Esophagus muscularis mucosa (tissue), 4 donors: ENCODE measurements around the gene LMO2.

Experiments used
- EP300 ChIP-seq: sonication (generic); formaldehyde crosslinking; IDR thresholded peaks from one replicate; pipeline ENCODE4 v1.6.1; 2017; ENCODE audit warnings: antibody characterized with exemption
- POLR2A ChIP-seq: fragments of 450-650 bp; IDR thresholded peaks from one replicate; pipeline ENCODE4 v1.6.1; 2017; ENCODE audit warnings: antibody characterized with exemption, moderate library complexity, mild to moderate bottlenecking, low read depth
- POLR2AphosphoS5 ChIP-seq, 2 donors: sonication (generic); formaldehyde crosslinking; IDR thresholded peaks; one replicate each; pipeline ENCODE4 v1.6.1; 2017; ENCODE audit warnings: antibody characterized with exemption in 2 of 2
- TF ChIP-seq, protein P1 (sequence below), 3 experiments: fragments of 200-600 bp in 2 of 3; fragments of 450-650 bp in 1 of 3; sonication (generic) in 2 of 3; IDR thresholded peaks; one replicate each; pipeline ENCODE4 v1.5.1; 2017 to 2019; ENCODE audit warnings: antibody characterized with exemption in 3 of 3, mild to moderate bottlenecking in 2 of 3, moderate library complexity in 1 of 3

- TF ChIP-seq, protein P1, sequence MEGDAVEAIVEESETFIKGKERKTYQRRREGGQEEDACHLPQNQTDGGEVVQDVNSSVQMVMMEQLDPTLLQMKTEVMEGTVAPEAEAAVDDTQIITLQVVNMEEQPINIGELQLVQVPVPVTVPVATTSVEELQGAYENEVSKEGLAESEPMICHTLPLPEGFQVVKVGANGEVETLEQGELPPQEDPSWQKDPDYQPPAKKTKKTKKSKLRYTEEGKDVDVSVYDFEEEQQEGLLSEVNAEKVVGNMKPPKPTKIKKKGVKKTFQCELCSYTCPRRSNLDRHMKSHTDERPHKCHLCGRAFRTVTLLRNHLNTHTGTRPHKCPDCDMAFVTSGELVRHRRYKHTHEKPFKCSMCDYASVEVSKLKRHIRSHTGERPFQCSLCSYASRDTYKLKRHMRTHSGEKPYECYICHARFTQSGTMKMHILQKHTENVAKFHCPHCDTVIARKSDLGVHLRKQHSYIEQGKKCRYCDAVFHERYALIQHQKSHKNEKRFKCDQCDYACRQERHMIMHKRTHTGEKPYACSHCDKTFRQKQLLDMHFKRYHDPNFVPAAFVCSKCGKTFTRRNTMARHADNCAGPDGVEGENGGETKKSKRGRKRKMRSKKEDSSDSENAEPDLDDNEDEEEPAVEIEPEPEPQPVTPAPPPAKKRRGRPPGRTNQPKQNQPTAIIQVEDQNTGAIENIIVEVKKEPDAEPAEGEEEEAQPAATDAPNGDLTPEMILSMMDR (IDR thresholded peaks at IDR 0.05): no peak
- no peak for TF ChIP-seq POLR2A
- no peak for TF ChIP-seq POLR2AphosphoS5 (IDR thresholded peaks at IDR 0.05)
- no peak for TF ChIP-seq EP300
These were observed 36.4 kb downstream of the LMO2 start for GRCh38 chr11:33855500-33855899.
